Progenitor cell of endocrine pancreas (in vitro differentiated cells): Measurements from ENCODE around the gene FADS6. TPM values are rescaled to one million over a fixed set of nuclear protein-coding genes. Genes with fewer than 3 reads are reported as not detected.

Source experiments
- DNase-seq: peaks from one replicate; pipeline ENCODE4 v3.0.0; 2021; ENCODE audit warnings: low spot score; ENCODE audit not compliant: unreplicated experiment
- H3K27ac Mint-ChIP-seq: 2 replicates; pipeline ENCODE4 v1.8.0; 2021; ENCODE audit warnings: mild to moderate bottlenecking, moderate library complexity, mixed read lengths
- H3K27me3 Mint-ChIP-seq: 2 replicates; pipeline ENCODE4 v1.8.0; 2021; ENCODE audit warnings: mixed read lengths
- H3K36me3 Mint-ChIP-seq: 2 replicates; pipeline ENCODE4 v1.8.0; 2022; ENCODE audit warnings: mixed read lengths; ENCODE audit not compliant: insufficient read depth
- H3K4me1 Mint-ChIP-seq: 2 replicates; pipeline ENCODE4 v1.8.0; 2021; ENCODE audit warnings: low read depth, mixed read lengths
- H3K4me3 Mint-ChIP-seq: 2 replicates; pipeline ENCODE4 v1.8.0; 2021; ENCODE audit warnings: low read depth, mild to moderate bottlenecking, moderate library complexity, mixed read lengths
- H3K9me3 Mint-ChIP-seq: 2 replicates; pipeline ENCODE4 v1.8.0; 2021; ENCODE audit warnings: low read depth, mixed read lengths
- total RNA-seq: library from RNA; stranded (reverse); gene quantifications from 2 replicates; pipeline ENCODE4 v1.2.1, GENCODE V29; 2021
- TF ChIP-seq, protein P1 (sequence below): fragments of 200-600 bp; sonication (generic); IDR thresholded peaks from one replicate; pipeline ENCODE4 v1.5.0; 2021; ENCODE audit warnings: antibody characterized with exemption, mild to moderate bottlenecking; ENCODE audit not compliant: unreplicated experiment

The FADS6 gene
- total RNA-seq, 1 donor from 2014 or later, result 0.14 TPM

GRCh38 chr17:74853048-74853397, 40.4 kb downstream of the FADS6 start:
- DNase-seq, result no peak
- TF ChIP-seq, protein P1, sequence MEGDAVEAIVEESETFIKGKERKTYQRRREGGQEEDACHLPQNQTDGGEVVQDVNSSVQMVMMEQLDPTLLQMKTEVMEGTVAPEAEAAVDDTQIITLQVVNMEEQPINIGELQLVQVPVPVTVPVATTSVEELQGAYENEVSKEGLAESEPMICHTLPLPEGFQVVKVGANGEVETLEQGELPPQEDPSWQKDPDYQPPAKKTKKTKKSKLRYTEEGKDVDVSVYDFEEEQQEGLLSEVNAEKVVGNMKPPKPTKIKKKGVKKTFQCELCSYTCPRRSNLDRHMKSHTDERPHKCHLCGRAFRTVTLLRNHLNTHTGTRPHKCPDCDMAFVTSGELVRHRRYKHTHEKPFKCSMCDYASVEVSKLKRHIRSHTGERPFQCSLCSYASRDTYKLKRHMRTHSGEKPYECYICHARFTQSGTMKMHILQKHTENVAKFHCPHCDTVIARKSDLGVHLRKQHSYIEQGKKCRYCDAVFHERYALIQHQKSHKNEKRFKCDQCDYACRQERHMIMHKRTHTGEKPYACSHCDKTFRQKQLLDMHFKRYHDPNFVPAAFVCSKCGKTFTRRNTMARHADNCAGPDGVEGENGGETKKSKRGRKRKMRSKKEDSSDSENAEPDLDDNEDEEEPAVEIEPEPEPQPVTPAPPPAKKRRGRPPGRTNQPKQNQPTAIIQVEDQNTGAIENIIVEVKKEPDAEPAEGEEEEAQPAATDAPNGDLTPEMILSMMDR, result no peak
- no peaks in the 10 kb centered on the region for H3K4me1 Mint-ChIP-seq
- H3K36me3 Mint-ChIP-seq, result no peaks in the 10 kb centered on the region
- peak overlapping the region; percentile 63 for H3K4me3 Mint-ChIP-seq
- no peaks in the 10 kb centered on the region for H3K9me3 Mint-ChIP-seq
- H3K27me3 Mint-ChIP-seq, result peaks cover 90% of the 10 kb centered on the region
- H3K27ac Mint-ChIP-seq, result no peak overlapping the region

DNA sequence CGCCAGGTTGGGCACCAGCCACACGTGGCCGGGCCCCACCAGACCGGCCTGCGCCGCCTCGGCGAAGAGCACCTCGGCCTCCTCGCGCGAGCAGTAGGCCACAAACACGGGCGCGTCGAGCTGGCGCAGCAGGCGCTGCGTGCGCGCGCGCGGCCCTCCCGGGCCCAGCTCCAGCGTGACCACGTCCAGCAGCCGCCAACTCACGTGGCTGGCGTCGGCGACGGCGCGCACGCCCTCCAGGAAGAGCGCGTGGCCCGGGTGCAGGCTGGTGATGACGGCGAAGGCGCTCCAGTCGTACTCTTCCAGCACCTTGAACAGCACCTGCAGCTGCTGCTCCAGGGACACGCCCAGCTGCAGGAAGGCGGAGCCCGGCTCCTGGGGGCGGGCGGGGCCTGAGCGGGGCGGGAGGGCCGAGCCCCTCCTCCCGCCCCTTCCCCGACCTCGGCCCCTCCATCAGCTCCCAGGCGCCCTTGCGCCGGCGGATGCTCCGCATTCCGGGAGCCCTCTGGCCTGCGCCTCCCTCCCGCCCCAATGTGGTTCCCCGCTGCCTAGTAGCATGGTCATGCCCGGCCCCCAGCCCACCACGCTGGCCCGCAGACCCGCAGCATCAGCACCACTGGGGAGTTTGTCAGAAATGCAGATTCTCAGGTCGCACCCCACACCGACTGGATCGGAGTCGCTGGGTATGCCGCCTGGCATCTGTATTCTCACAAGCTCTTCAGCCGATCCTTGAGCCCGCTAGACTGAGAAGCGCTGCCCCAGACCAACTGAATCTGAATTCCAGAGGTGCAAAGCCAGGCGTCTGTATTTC, 41.0 kb downstream of the FADS6 start:
- TF ChIP-seq, protein P1, result no peak
- H3K27ac Mint-ChIP-seq, result peak overlapping the region; percentile 62

DNA sequence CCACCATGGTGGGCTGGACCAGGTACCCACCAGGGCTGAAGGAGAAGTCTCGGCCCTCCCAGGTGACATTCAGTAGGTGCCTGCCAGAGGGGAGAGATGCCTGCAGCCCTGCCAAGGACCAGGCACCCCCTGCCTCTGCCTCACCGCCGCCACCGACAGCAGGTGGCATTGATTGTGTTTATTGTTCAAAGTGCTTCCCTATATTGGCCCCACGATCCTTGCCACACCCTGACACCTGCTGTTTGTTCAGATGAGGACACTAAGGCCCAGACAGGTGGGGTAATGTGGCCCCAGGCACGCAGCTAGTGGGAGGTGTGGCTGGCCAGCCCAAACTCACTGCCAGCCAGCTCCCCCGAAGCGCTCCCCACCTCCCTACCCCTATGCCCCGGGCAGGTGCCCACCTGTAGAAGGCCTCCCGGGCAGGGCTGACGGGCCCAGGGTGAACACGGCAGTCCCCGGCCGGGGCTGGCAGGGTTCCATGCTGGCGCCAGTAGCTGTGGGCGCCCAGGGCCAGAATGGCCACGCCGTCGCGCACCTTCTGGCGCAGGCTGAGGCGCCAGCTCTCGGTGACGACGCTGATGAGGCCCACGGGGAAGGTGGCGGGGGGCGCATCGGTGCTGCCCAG, 41.7 kb downstream of the FADS6 start:
- DNase-seq, result no peak
- Mint-ChIP-seq H3K27me3 (peaks cover 81% of the 10 kb centered on the region), H3K9me3 (no peaks in the 10 kb centered on the region), H3K4me1 (no peaks in the 10 kb centered on the region), H3K36me3 (no peaks in the 10 kb centered on the region), H3K4me3 (no peak overlapping the region), H3K27ac (no peak overlapping the region)
- TF ChIP-seq, protein P1, result no peak

More for the DNA sequence above, 41.0 kb downstream of the FADS6 start:
- H3K27me3 Mint-ChIP-seq, result peaks cover 88% of the 10 kb centered on the region
- DNase-seq, result peak; percentile 48
- no peaks in the 10 kb centered on the region for H3K4me1 Mint-ChIP-seq
- no peaks in the 10 kb centered on the region for H3K36me3 Mint-ChIP-seq
- peak overlapping the region; percentile 63 for H3K4me3 Mint-ChIP-seq
- H3K9me3 Mint-ChIP-seq, result no peaks in the 10 kb centered on the region

DNA sequence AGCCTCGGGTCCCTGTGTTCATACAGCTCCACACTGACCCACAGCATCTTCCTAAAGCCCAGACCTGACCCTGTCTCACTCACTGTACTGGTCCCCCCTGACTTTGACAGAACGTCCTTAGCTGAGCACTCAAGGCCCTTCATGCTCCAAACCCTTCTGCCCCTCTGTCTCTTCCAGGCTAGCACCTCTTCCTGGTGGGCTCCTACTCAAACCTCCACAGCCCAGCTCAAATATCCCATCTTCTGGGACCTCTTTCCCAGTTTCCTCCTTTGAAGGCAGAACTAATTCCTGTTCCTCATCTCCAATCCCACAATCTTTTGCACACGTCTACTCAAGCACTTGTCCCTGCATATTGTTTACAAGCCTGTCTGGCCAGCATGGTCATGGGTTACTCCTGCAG, 42.5 kb downstream of the FADS6 start:
- H3K9me3 Mint-ChIP-seq, result no peaks in the 10 kb centered on the region

DNA sequence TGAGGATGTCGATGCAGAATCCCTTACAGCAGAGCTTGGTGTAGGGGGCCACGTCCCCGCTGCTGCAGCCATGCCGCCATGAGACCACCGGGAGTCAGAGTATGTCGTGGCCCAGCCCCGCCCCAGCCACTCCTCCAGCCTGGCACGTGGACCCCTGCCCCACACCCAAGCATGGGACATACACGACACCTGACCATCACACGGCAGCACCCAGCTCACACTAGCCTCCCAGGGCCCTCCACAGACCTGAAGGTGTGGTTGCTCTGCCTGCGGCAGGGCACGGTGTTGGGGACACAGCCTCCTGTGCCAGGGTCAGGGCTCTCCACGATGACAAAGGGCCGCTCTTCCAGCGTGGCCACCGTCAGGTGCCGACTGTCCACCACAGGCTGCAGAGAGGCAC, 43.1 kb downstream of the FADS6 start:
- Mint-ChIP-seq H3K9me3 (no peaks in the 10 kb centered on the region), H3K27me3 (peaks cover 79% of the 10 kb centered on the region), H3K27ac (no peak overlapping the region), H3K4me1 (no peaks in the 10 kb centered on the region), H3K36me3 (no peaks in the 10 kb centered on the region), H3K4me3 (no peak overlapping the region)
- TF ChIP-seq, protein P1, result no peak
- no peak for DNase-seq

More for the DNA sequence above, 42.5 kb downstream of the FADS6 start:
- no peak overlapping the region for H3K4me3 Mint-ChIP-seq
- no peak for DNase-seq
- peaks cover 79% of the 10 kb centered on the region for H3K27me3 Mint-ChIP-seq
- H3K27ac Mint-ChIP-seq, result no peak overlapping the region
- TF ChIP-seq, protein P1, result no peak
- no peaks in the 10 kb centered on the region for H3K36me3 Mint-ChIP-seq
- H3K4me1 Mint-ChIP-seq, result no peaks in the 10 kb centered on the region
